Omental fat pad (tissue), 4 donors: ENCODE results near the gene OR1J4. TPM values are rescaled to one million over a fixed set of nuclear protein-coding genes. Genes with fewer than 3 reads are reported as not detected.

Experiments used
- total RNA-seq, 4 donors: library from RNA; depleted of rRNA; stranded (reverse); fragments of >200 nt; gene quantifications; one replicate each; pipeline ENCODE4 v1.1.0, GENCODE V29; 2016

Gene OR1J4
- total RNA-seq, 4 donors from 2014 or later = not detected

Other genes with a start within 250 kb of the OR1J4 start
- 10 to 100 TPM; 16.0 to 36.8 (median 20.1) TPM for gene PTGS1, start 148.1 kb upstream of the OR1J4 start, total RNA-seq
- gene OR1J1, start 41.2 kb upstream of the OR1J4 start, total RNA-seq = not detected
- gene OR1J2, start 8.3 kb upstream of the OR1J4 start, total RNA-seq = not detected
- gene OR1N1, start 8.2 kb downstream of the OR1J4 start, total RNA-seq = not detected
- gene OR1N2, start 34.0 kb downstream of the OR1J4 start, total RNA-seq = under 1 TPM in 1 of 4 donors, not detected in 3; 0.48 TPM
- gene OR1L8, start 64.2 kb downstream of the OR1J4 start, total RNA-seq = not detected
- not detected for gene OR1Q1, start 95.6 kb downstream of the OR1J4 start, total RNA-seq
- not detected for gene OR1B1, start 138.5 kb downstream of the OR1J4 start, total RNA-seq
- gene OR1L1, start 142.6 kb downstream of the OR1J4 start, total RNA-seq = not detected
- not detected for gene OR1L3, start 156.0 kb downstream of the OR1J4 start, total RNA-seq
- gene OR1L4, start 204.8 kb downstream of the OR1J4 start, total RNA-seq = not detected
- gene OR1L6, start 223.2 kb downstream of the OR1J4 start, total RNA-seq = not detected